Posterior vena cava (tissue), 2 donors: ENCODE measurements around the gene ARHGEF10L. TPM values are rescaled to one million over a fixed set of nuclear protein-coding genes. Genes with fewer than 3 reads are reported as not detected.

Experiments
- DNase-seq: peaks from one replicate; pipeline ENCODE4 v3.0.0-alpha.2; 2020; ENCODE audit warnings: low spot score
- intact Hi-C, 2 donors: fragments of 100-400 bp; cut with DNase I; formaldehyde crosslinking; loops; one replicate each; pipeline versions ENCODE4 v1.14.1 to v1.14.2; 2022 to 2023
- total RNA-seq, 2 donors: library from RNA; stranded (reverse); fragmentation: NEBNext Ultra II Directional; extraction: Animal tissue kit (Norgen Biotek cat#: 25700); gene quantifications; one replicate each; pipeline ENCODE4 v1.2.1, GENCODE V29; 2021
- donor health status: DM: yes; HTN: yes; CAD: no.
- donor health status: DM: yes; HTN: yes; CAD: no.

Gene ARHGEF10L
- total RNA-seq, 2 donors from 2014 or later: 103 to 111 TPM

DNA sequence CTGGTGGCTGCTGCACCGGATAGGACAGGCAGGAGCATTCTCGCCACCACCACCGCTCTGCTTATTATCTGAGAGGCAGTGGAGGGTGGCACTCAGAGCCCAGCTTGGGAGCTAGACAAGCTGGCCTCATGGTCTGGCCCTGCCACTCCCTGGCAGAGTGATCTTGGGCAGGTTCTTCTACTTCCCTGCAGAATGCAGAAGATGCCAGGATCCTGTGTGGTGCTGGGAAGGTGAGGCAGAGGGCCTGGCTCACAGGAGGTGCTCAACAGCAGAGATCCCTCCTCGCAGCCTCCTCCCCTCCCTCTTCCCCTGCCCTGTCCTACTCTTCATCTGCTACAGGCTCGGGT lies 60.4 kb downstream of the ARHGEF10L start:
- intact Hi-C loops: no loop called here
- no peak for DNase-seq

DNA sequence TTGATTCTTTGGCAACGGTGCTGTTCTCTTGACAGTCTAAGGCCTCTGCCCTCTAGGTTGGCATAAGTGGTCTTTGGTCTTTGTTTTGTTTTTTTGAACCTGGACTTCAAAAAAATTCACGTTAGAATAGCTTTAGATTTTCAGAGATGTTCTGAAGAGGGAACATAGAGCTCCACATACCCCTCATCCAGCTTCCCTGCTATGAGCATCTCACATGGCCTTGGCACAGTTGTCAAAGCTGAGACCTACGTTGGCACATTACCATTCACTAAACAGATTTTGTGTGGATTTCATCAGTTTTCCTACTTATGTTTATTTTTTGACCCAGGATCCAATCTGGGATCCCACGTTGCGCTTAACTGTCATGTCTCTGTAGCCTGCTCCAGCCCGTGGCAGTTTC lies 60.8 kb downstream of the ARHGEF10L start:
- intact Hi-C loops: no loop called here
- no peak for DNase-seq

DNA sequence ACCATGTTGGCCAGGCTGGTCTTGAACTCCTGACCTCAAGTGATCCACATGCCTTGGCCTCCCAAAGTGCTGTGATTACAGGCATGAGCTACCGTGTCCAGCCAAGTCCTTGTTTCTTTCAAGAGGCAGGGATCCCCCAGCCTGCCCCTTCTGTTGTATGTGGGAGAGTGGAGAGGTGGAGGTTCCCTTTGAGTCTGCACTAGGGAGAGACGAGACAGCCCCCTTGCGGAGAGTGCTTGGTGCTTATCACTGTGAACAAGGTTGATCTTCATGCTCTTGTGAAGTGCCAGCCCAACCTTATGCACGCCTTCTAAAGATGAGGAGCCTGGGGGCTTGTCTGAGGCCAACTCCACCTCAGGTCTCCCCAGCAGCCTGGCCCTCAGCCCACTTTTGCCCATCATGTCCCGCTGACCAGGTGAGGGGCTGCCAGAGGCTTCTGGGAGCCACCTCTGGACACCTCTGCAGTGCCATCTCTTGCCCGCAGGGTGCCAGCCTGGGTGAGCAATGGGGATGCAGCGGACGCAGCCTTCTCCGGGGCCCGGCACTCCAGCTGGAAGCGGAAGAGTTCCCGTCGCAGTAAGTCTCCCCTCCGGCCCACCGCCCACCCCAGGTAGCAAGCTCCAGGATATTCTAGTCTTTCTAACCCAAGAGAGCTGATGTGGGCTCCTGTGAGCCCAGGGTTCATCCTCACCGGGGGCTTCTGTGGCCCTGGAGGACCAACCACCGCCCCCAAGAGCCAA lies 62.3 kb downstream of the ARHGEF10L start:
- no peak for DNase-seq
- intact Hi-C loops: no loop called here

DNA sequence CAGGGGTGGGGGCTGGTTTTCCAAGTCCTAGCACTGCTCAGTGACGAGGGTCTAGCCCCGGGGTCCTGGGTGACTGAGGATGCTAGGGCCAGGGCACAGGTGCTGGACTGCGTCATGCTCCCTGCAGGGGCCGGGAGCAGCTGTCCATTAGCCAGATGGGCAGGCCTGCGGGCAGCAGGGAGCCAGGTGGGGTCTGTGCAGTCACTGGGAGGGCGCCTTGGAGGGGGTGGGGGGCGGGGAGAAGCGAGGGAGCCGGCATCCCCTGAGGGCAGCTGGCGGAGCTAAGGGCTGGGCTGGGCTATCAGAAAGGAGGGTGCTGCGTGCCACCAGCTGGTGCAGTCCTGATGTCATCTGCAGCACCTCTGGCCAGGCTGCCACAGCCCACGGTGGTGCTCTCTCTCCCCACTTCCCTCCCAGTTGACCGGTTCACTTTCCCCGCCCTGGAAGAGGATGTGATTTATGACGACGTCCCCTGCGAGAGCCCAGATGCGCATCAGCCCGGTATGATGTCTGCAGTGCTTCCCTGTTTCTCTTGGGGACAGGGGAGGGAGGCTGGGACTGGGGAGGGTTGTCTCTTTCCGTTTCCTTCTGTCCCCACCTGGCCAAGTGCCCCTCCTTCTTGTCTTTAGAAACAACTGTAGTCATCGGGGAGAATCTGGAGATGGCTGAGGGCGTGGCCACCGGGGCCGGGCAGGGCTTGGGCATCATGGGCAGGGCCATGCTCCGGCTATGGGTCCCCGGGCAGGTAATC lies 63.8 kb downstream of the ARHGEF10L start:
- intact Hi-C loops: no loop called here
- no peak for DNase-seq

DNA sequence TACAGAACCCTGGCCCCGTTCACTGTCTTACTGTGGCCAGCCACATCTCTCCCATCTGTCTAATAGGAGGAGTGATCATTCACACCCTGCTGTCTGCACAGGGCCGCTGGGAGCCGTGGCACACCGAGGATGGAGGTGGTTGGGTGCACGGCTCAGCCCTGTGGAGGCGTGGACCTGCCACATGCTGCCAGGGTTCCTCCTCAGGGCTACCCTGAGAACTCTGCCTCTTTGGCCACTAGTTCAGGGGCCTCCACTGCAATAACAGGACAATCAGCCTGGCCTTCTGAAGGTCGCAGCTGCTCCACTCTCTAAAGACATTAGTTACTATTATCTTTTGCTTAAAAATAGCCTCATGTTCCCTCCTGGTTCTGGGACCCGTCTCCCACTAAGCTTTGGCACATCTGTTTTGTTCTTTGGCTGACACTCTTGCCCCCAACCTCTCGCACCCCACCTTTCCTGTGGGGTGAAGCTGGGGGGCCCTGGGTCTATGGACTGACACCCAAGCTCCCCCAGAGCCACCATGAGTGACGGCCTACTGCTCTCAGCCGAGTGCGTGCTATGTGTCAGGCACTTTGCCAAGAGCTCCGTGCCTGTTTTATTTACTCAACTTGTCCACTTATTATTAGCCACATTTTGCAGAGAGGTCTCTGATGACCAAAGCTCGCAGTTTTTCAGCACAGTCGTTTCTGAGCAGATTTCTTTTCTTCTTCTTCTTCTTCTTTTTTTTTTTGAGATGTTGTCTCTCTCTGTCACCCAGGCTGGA lies 66.3 kb downstream of the ARHGEF10L start:
- DNase-seq: no peak
- intact Hi-C loops: loop anchor here (5.0 kb wide), 1 partner anchor 103 kb away; no protein-coding TSS in a partner anchor

DNA sequence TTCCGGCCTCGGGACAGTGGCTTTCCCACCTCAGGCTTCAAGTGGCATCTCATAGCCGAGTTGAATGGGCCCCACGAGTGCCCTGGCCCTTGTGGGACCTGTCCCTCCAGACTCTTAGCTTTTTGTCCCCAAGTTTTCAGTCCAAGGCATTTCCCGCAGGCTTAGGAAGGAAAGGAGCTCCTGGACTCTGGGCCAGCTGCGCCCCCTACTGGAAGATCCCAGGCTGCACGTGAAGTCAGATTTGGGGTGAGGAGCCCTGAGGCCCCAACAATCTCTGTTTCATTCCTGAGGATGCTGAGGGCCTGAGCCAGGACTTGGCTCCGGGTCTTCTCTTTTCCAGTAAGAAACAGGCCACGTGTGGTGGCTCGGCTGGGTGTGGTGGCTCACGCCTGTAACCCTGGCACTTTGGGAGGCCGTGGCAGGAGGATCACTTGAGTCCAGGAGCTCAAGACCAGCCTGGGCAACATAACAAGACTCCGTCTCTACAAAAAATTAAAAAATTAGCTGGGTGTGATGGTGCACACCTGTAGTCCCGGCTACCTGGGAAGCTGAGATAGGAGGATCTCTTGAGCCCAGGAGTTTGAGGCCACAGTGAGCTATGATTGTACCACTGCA lies 67.4 kb downstream of the ARHGEF10L start:
- intact Hi-C loops: loop anchor here (5.0 kb wide), 1 partner anchor 105 kb away; no protein-coding TSS in a partner anchor
- peak; percentile 91 for DNase-seq

DNA sequence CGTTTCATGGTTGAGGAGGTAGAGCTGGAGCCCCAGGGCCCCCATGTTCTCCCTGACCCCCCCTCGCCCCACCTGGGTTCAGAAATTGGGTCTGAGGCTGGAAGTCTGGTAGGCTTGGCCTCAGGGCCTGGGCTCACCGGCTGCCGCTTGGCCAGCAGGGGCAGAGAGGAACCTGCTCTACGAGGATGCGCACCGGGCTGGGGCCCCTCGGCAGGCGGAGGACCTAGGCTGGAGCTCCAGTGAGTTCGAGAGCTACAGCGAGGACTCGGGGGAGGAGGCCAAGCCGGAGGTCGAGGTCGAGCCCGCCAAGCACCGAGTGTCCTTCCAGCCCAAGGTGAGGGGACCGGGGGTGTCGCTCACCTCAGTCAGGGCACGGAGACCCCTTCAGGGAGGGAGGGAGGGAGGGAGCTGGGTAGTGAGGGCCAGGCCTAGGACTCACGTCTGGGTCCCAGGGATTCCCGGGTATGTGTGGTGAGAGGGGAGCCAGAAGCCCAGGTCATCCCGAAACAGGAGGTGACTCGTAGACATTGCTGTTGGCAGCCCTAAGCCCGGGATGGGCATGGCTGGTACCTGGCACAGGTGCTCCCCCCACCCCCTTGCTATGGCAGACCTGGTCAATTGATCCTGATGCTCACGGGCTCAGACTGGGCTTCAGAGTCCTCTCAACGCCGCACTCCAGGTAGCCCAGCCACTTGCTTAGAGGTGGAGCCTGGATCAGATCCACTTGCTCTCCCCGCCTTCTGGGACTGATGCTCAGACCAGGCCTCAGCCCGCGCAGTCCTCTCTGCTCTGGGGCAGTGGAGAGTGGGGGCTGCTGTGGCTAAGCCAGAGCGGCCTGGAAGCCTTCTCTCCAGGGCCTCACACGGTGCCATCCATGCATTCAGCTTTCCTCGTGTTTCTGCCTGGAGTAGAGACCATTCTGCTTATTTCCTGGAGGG lies 68.4 kb downstream of the ARHGEF10L start:
- intact Hi-C loops: loop anchor here (5.0 kb wide), 1 partner anchor 106 kb away; no protein-coding TSS in a partner anchor
- no peak for DNase-seq

DNA sequence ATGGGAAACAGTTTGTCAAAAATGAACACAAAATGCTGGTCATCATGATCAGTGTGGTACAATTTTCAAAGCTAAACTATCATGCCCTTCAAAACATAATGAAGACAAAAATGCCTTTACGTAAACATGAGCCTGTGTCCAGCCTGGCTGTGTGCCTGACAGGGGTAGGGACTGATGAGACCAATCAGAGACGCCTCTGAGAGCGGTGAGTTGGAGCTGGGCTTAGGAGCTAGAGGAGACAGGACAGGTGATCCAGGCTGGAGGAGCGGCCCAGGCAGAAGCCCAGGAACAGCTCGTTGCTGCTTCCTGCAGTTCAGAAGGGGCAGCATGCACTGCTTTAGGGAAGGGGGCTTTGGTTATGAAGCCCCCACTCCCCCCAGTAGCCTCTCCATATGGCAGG lies 70.0 kb downstream of the ARHGEF10L start:
- intact Hi-C loops: loop anchor here (5.0 kb wide), 1 partner anchor 107 kb away; no protein-coding TSS in a partner anchor
- no peak for DNase-seq

DNA sequence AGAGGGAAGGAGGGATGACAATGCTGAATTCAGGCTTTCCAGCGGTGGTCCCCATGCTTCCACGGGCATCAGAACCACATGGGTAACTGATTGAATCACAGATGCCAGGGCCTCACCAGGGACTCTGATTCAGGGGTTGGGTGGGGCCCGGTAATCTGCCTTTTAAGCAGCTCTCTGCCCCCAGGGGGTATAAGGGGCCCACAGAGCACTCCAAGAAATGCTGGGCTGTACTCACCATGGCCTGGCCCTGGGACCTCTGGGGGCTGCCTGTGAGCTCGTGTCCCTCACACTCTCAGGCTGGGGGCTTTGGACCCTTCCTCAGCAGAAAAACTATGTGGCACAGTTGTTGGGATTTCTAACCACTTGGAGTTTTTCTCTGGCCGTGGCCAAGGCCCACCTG lies 70.6 kb downstream of the ARHGEF10L start:
- no peak for DNase-seq
- intact Hi-C loops: no loop called here

DNA sequence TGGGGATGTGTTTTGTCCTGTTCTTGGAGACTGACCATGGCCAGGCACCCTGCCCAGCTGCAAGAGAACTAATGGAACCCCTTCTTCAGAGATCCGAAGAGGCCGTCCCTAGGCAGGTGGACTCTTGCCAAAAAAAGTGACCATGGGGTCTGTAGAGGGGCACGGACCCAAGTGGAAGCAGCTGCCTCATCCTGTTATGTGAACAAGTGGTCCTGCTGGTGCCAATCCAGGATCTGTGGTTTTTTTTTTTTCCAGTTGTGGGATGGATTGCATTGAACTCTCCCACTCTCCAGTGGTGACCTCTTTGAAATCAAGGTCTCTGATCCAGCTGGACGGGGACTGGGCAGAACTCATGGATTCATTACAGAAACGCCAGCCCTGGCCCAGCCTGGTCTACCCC lies 71.2 kb downstream of the ARHGEF10L start:
- DNase-seq: no peak
- intact Hi-C loops: no loop called here

DNA sequence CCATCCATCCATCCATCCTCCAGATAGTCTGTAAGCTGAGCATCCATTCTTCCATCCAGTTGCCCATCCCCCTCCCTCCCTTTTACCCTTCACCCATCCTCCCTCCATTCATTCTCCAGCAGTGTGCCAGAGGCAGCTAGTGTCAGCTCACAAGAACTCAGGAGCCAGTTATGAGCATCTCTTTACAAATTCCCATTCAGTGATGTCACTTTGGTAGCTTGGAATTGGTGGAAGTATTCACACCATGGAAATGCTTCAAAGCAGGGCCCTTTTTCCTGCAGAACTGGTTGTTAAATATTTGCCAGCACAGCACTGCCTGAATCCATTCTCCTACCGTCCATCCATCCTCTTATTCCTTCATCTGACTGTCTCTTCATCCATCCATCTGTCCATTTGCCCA lies 72.5 kb downstream of the ARHGEF10L start:
- intact Hi-C loops: no loop called here

DNA sequence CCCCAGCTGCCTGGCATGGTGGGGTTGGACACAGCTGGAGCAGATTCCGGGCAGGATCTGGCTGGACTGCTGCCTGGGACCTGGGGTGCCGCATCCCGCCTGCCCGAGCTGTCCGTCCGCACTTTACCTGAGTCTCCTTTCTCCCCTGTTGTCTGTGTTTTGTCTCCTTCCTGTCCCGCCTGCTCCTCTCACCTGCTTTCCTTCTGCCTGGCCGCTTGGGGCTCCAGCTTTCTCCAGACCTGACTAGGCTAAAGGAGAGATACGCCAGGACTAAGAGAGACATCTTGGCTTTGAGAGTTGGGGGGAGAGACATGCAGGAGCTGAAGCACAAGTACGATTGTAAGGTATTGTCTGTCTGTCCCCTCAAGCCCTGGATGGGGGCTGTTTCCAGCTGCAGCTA lies 73.3 kb downstream of the ARHGEF10L start:
- DNase-seq: no peak
- intact Hi-C loops: no loop called here

More for the DNA sequence above, 72.5 kb downstream of the ARHGEF10L start:
- DNase-seq: no peak

DNA sequence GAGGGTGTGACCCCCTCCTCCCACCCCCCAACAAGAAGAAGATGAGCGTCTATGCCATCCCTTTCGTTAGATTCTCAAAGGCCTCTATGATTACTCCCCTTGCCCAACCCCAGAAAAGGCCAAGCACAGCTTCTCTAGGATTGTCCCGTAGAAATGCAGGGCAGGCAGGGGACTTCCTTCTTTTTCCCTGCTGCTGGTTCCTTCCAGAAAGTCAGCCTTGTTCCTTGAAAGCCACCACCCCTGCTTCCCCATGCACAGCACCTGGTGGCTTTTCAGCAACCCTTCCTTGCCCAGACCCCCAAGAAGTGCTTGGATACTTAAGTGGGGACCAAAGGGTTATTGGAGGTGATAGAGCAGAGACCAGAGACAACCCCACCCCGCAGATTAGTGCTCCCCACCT lies 75.1 kb downstream of the ARHGEF10L start:
- intact Hi-C loops: no loop called here
- no peak for DNase-seq

DNA sequence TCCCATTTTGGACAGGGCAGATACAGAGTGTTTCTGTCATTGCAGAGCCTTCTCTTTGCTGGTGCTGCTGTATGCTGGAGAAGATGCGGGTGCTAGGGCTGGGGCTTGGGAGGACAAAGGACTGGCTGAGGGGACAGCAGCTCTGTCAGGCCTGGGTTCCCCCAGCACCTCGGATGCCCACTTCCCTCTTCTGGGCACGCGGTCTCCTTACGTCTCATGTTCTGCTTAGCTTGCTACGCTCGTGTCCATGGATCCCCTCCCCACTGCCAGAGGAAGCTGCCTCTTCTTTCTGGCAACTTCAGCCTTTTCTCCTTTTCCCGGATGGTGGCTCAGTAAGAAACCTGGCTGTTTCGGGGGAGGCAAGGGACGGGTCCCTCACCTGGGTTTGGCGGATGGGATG lies 75.7 kb downstream of the ARHGEF10L start:
- intact Hi-C loops: no loop called here
- no peak for DNase-seq

DNA sequence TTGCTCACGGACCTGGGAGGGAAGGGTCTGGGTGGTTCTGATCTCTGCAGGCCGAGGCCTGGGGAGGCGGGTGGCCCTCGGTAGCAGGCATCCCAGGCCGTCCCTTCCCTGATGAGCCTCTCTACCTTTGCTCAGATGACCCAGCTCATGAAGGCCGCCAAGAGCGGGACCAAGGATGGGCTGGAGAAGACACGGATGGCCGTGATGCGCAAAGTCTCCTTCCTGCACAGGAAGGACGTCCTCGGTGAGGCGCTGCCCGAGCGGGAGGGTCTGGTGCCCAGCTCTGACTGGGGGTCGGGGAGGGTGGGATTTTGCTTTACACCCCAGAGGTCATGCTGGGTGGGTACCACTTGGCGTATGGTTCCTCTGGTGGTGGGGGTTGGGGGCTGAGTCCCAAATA lies 76.5 kb downstream of the ARHGEF10L start:
- DNase-seq: no peak
- intact Hi-C loops: no loop called here

DNA sequence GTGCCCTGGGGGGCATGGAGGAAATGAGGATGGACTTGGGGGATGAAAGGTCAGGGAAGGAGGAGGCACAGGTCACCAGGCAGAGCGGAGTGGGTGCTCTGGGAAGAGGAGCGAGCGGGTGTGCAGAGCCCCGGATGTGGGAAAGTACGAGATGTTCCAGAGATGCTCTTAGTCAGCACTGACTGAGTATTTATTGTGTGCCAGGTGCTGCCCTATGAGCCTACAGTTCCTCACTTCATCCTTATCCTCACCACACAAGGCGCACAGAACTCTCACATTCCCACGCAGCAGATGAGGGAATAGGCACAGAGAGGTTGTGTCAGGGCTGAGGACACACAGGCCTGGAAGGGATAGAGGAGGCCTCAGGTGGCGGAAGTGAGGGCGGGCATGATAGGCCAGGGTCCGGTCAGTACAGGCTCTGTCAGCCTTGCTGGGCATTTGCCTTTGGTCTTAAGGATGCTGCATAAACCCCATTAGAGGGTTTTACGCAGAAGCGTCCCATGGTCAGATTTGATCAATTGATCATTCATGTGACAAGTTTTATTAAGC lies 77.3 kb downstream of the ARHGEF10L start:
- intact Hi-C loops: no loop called here
- no peak for DNase-seq

DNA sequence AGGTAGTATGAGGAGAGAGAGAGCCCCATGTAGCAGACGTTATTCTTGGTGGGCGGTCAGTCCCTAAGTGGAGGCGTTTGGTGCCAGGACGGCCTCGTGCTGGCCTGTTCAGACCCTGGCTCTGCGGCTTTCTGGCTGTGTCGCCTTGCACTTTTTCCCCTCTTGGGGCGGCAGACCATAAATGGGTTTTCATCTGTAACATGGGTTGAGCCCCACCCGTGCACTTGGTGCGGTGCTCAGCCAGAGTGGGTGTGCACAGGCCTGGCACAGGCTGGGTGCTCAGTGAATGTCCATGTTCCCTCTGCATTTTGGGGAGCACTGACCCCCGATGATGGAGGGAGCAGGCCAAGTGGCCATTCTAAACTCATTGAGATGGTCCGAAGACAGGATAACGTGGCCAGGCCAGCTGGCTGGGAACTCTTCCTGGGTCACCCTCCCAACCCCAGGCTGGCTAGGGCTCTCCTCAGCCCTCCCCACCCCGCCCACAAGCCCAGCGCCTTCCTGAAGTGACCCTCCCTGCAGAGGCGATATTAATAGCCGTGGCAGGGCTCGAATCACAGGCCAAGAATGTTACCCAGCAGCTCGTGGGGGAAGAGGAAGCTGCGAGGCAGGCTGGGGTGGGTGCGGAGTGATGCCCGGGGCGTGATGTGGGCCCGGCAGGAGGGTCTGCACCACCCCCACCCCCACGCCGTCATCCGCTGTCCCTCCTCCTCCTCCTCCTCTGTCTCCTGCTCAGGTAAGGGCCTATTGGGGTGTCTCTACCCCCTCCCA lies 78.5 kb downstream of the ARHGEF10L start:
- intact Hi-C loops: no loop called here

More for the DNA sequence above, 78.5 kb downstream of the ARHGEF10L start:
- peak; percentile 90 for DNase-seq
